HG03280 (cell line): ENCODE results near the gene PLEKHG4B.
"Not testable (repeated sequence)": the region's sequence is repeated elsewhere in the genome, so short reads cannot be mapped to it uniquely, and the experiment has no call there.

Experiments used
- ATAC-seq: cut with Tn5 transposase; IDR thresholded peaks from one replicate; pipeline ENCODE4 v1.9.1; 2021; ENCODE audit warnings: mild to moderate bottlenecking, moderate library complexity; ENCODE audit not compliant: unreplicated experiment

The PLEKHG4B gene

DNA sequence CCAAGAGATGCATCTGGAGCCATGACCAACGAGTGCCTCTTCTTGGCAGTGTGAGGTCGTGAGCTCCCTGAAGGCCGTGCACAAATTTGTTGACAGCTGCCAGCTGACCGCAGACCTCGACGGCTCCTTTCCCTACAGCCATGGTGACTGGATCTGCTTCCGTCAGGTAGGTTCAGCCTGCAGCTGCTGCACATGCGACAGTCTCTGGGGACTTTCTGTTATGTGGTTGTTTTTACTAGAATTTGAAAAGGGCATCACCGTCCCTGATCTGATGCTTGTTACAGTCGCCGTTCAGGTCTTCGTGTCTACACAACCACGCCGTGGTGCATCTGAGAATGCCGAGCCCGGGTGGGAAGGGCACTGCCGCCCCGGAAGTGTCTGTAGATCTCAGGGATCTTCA is 62.9 kb downstream of the PLEKHG4B start:
- no peak for ATAC-seq

DNA sequence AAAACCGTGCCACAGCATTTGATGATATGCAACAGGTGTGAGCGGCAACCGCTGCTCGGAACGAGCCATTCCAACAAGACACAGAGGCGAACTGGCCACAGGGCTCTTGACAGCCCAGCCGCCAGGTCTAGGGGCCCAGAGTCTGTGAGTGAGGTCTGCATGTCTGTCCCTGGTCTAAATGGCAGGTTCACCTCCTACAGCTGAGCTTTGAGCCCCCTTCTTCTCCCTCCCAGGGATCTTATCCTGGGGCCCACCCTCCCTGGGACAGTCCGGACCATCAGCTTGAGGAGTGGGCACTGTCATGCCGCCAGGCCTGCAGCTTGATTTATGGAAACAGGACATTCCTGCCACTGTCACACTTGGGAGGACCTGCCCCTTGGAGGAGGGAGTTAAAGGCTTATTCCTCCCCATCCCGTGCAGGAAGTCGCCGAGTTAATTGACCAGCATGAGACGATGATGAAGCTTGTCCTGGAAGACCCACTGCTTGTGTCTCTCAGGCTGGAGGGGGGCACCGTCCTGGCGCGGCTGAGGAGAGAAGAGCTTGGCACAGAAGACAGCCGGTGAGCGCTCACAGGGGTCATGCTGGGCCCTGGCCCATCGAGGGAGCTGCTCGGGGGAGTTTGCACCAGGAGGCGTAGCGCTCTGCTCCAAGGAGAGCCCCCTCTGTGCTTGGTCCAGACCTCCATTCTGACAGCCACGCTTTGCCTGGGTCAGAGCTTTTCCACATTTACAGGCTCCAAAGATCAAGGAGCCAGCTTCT is 63.9 kb downstream of the PLEKHG4B start:
- no peak for ATAC-seq

- no peak for ATAC-seq
Measured at GRCh38 chr5:156411-157072, 64.6 kb downstream of the PLEKHG4B start.

GRCh38 chr5:157126-157715 is 65.3 kb downstream of the PLEKHG4B start:
- no peak for ATAC-seq

- no peak for ATAC-seq
Measured at GRCh38 chr5:157801-158200, 65.8 kb downstream of the PLEKHG4B start.

GRCh38 chr5:158807-159447 is 67.0 kb downstream of the PLEKHG4B start:
- ATAC-seq: no peak

DNA sequence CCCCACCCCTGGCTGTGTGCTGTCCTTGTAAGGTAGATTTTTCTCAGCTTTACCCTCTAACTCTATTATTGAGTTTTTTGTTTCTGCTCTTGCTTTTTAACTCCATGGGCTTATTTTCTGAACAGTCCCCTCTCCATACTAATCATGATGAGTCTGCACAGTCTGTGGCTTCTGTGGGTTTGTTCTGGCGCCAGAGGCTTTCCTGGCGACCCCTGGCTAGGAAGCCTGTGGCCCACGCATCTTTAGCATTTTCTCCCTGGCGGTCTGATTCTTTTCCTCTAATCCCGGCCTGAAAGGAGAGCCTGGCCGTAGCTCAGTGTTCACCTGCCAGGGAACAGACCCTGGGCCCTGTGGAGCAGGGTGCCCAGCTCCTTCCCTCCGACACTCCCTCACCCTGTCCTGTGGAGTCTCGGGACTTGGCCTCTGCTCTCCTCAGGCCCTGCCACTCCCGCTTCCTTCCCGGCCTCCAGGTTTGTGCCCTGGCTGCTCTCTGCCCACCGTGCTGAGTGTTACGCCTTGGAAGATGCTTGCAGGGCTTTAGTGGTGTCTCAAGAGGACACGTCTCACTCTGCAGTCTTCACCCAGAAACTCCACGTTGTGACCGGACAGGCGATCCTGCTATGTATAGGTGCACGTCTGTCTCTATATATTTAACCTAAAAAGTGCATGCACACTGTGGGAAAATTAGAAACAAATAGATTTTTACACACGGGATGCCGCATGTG is 67.6 kb downstream of the PLEKHG4B start:
- ATAC-seq: no peak

DNA sequence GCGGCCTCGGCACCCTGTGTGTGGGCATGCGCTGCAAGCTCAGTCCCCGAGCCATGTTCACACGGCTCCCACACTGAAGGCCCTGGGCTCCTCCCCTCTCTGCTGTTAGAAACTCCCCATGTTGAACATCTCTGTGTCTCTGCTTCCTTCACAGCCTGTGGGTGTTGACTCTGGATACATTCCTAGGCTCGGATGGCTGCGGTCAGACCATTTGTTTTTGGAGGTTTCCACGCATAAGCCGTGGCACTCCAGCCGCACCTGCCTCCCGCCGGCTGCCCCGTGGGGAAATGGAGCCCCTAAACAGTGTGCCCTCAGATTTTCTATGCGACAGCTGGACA is 68.2 kb downstream of the PLEKHG4B start:
- ATAC-seq: no peak

GRCh38 chr5:160921-161802 is 69.2 kb downstream of the PLEKHG4B start:
- no peak for ATAC-seq

DNA sequence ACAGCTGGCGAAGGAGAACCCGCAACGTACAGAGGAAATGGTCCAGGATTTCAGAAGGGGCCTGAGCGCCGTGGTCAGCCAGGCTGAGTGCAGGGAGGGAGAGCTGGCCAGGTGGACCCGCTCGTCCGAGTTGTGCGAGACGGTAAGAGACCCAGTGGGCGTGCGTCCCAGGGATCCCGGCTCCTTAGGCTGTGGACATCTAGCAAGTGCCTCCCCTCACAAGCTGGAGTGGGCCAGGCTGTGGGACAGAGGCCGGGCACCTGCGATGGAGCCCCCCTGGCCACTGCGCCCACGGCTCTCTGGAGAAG is 69.8 kb downstream of the PLEKHG4B start:
- ATAC-seq: no peak

DNA sequence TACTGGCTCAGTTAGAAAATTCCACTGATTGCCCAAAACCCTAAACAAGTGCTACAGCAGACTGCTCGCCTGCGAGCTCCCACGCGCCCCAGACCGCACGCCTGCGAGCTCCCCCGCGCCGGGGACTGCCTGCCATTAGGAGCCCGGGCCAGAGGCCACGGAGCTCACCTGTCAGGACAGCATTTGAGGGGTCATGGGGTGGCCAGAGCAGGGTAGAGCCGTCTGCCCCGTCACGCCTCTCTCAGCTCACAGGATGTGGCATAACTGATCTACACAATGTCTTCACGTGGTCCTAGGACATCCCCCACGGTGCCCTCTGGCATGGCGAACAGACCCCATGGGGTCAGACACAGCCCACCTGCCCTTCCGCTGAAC is 70.2 kb downstream of the PLEKHG4B start:
- ATAC-seq: no peak

GRCh38 chr5:162565-163337 is 70.8 kb downstream of the PLEKHG4B start:
- no peak for ATAC-seq

- no peak for ATAC-seq
Measured at GRCh38 chr5:163338-163620, 71.3 kb downstream of the PLEKHG4B start.

DNA sequence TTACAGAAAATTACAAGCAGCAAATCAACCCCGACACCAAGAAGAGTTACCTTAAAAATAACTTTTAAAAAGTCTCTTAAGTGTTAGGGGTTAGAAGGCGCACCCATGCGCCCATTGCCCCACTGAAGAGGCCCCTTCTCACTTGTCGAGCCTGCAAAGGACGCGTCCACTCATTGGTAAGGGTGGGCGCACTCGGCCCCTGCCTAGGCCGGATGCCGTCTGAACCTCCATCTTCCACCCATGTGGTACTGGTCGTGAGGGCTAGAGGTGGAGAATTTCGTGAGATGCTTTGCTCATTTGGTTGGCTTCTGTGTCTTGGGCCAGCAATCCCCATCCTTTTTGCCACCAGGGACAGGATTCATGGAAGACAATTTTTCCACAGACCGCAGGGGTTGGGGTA is 71.9 kb downstream of the PLEKHG4B start:
- ATAC-seq: no peak

GRCh38 chr5:164244-164643 is 72.3 kb downstream of the PLEKHG4B start:
- no peak for ATAC-seq

- ATAC-seq: not testable (repeated sequence)
Measured at GRCh38 chr5:164783-165182, 72.8 kb downstream of the PLEKHG4B start.

- ATAC-seq: no peak
Measured at GRCh38 chr5:166441-167372, 74.7 kb downstream of the PLEKHG4B start.

DNA sequence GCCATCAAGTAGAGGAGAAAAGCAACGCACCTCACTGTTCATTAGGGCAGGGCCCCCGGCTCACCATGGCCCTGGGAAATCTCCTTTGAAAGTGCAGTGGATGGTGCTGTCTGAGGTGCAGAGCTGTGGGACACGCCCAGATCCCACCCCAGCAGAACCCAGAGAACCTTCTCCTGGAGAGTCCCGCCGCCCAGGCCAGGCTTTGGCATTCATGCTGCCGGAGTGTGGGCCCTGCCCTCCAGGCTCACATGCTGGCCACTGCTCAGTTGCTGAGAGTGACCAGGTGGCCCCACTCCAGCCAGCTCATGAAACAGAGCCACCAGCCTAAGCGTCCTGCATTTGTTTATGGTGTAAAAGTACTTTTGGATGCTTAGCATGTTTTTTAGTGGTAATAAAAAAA is 75.5 kb downstream of the PLEKHG4B start:
- no peak for ATAC-seq
